Epithelial cell of proximal tubule (primary cell): ENCODE results near the gene DENND1A. TPM values are rescaled to one million over a fixed set of nuclear protein-coding genes. Genes with fewer than 3 reads are reported as not detected.

ENCODE experiments used
- DNase-seq: peaks from one replicate; pipeline ENCODE4 v3.0.0-alpha.2; 2011; ENCODE audit warnings: low read depth
- H3K4me3 ChIP-seq: 2 replicates; pipeline ENCODE4 v1.5.1; 2011; ENCODE audit warnings: low read depth, mild to moderate bottlenecking, low read length
- CTCF ChIP-seq: conservative IDR thresholded peaks from 2 replicates; pipeline ENCODE4 v1.5.1; 2012; ENCODE audit warnings: low read depth, mild to moderate bottlenecking, low read length
- total RNA-seq: library from RNA; depleted of rRNA; stranded (reverse); fragments of >200 nt; gene quantifications from 2 replicates; pipeline ENCODE4 v1.2.3, GENCODE V29; 2015

The DENND1A gene
- total RNA-seq, 1 donor from 2014 or later: 26.6 TPM

DNA sequence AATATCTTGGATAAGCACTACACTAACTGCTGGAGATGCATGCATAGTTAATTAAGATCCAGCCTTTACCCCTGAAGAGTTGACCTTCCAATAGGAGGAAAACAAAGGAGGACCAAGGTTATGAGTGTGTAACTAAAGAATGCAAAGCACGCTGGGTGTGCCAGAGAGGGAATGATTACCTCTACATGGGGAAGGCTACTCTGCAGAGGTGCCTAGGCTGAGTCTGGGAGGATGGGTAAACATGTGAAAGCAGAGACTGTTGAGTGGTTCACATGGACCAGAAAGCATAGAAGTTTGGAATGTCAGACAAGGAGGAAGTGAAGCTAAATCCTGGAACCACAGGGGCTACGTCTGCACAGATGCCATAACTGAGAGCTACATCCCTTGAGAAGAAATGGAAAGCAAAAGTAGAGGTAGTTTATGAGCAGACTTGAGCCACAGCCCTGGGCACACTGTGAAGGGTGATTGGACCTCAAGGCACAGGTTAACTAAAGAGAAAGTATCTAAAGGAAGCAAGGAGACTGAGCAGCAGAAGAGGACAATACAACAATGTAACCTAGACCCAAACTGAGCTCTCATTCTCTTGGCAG lies 176.2 kb downstream of the DENND1A start:
- H3K4me3 ChIP-seq: no peak overlapping the region
- TF ChIP-seq CTCF: no peak
- no peak for DNase-seq

GRCh38 chr9:123753016-123753415 lies 176.9 kb downstream of the DENND1A start:
- no peak overlapping the region for H3K4me3 ChIP-seq
- DNase-seq: no peak
- TF ChIP-seq CTCF: no peak

GRCh38 chr9:123749580-123750202 lies 180.2 kb downstream of the DENND1A start:
- TF ChIP-seq CTCF: no peak
- H3K4me3 ChIP-seq: no peak overlapping the region
- DNase-seq: no peak

DNA sequence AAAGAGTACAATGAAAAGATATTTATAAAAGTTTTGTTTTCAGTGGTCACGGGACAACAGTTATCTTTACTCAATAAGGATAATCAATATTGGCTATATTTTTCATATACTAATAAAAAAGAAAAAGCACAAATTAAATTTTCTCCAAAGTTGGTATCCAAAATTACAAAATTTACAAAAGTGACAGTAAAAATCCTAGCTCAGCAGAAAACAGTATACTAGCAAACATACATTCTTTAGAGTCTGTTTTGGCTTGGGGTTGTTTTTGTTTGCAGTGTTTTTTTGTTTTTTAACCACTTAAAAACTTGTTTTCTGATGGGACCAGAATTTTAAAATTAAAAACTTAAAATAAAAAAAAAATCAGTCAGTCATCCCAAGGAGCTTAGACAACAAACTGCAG lies 183.2 kb downstream of the DENND1A start:
- DNase-seq: no peak
- no peak for TF ChIP-seq CTCF

GRCh38 chr9:123745933-123746332 lies 184.0 kb downstream of the DENND1A start:
- no peak for DNase-seq
- H3K4me3 ChIP-seq: no peak overlapping the region
- no peak for TF ChIP-seq CTCF

More for the DNA sequence above, 183.2 kb downstream of the DENND1A start:
- no peak overlapping the region for H3K4me3 ChIP-seq

- TF ChIP-seq CTCF: no peak
- no peak overlapping the region for H3K4me3 ChIP-seq
- no peak for DNase-seq
Measured at GRCh38 chr9:123745451-123745850, 184.5 kb downstream of the DENND1A start.

DNA sequence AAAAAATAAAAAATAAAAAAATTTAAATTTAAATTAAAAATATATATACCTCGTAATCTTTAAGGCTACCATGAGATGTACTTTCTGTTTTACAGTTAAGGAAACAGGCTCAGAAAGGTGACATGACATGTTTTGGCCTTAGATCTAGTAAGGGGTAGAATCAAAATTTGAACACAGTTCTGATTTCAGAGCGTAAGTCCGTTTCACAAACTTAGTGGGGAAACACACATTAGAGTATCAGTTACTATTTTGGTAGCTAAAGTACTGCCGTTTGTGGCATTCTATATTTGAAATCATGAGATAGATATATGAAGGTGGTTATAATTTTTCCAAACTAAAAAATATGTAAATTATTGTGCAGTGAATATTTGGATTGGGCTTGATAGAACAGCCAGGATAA lies 186.2 kb downstream of the DENND1A start:
- H3K4me3 ChIP-seq: no peak overlapping the region
- no peak for TF ChIP-seq CTCF
- no peak for DNase-seq
